ENCODE results near the gene LGR4. TPM values are rescaled to one million over a fixed set of nuclear protein-coding genes. Genes with fewer than 3 reads are reported as not detected.

LGR4 gene
- total RNA-seq, 1 experiment from 2014 or later = 99.2 TPM

DNA sequence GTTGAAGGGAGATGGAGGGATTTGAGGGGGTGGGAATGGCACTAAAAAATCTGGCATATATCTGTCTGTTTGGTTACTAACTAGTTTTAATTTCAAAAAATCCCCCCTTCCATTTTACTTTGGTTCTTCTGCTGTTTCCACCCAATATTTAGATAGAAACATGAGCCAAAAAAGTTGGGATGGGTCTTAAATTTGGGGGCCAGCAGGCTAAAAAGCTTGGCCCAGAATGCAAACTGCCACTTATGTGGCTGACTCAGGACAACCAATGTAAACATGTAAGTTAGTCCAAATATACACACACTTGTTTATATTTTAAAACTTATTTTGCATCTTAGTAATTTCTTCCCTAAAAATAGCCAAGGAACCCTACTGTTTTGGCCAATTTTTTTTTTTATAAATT is 35.7 kb downstream of the LGR4 start:
- no peak overlapping the region for H3K4me2 ChIP-seq (ENCODE audit: insufficient read depth, insufficient read length, low read length)
- Mint-ChIP-seq H3K36me3 (ENCODE audit: insufficient read depth in 1 of 3, low read depth in 3 of 3) (peaks cover 0 to 30% (median 2%) of the 10 kb centered on the region in 3 experiments; a peak in 3 of 7 replicates), H3K4me3 (no peak overlapping the region), H3K27ac (peak overlapping the region in 1 of 3 experiments; percentile 63; a peak in 2 of 7 replicates), H3K9me3 (no peaks in the 10 kb centered on the region), H3K4me1 (peaks cover 62 to 63% of the 10 kb centered on the region in 2 experiments), H3K27me3 (ENCODE audit: low read depth) (no peaks in the 10 kb centered on the region)
- H2BK20ac ChIP-seq (ENCODE audit: low read depth, low read length, poor library complexity, severe bottlenecking) = no peak overlapping the region
- no peaks in the 10 kb centered on the region for H3K27me3 ChIP-seq (ENCODE audit: insufficient read depth, low read length)
- peaks cover 15% of the 10 kb centered on the region; the same call in 1 of the 2 replicates for H3K79me2 ChIP-seq (ENCODE audit: insufficient read depth, low read length)
- H3K56ac ChIP-seq (ENCODE audit: insufficient read length, low read depth, low read length) = no peak overlapping the region
- H3K9me3 ChIP-seq (ENCODE audit: control insufficient read depth, low read depth, low read length) = no peaks in the 10 kb centered on the region
- no peak overlapping the region for H3K23ac ChIP-seq (ENCODE audit: insufficient read length, low read depth, low read length)
- H3K4me1 ChIP-seq (ENCODE audit: insufficient read depth, low read length) = peaks cover 14% of the 10 kb centered on the region
- H2BK120ac ChIP-seq (ENCODE audit: low read depth, low read length, poor library complexity, severe bottlenecking) = no peak overlapping the region
- H2AFZ ChIP-seq (ENCODE audit: low read length) = no peak overlapping the region
- H3K27ac ChIP-seq (ENCODE audit: insufficient read length, low read depth, low read length) = no peak overlapping the region
- H3K14ac ChIP-seq (ENCODE audit: insufficient read depth, low read length) = no peak overlapping the region
- H4K20me1 ChIP-seq (ENCODE audit: control insufficient read depth, insufficient read depth, insufficient read length) = no peaks in the 10 kb centered on the region
- H4K91ac ChIP-seq (ENCODE audit: insufficient read length, low read depth, low read length) = no peak overlapping the region
- H2AK5ac ChIP-seq (ENCODE audit: insufficient read length, low read length) = no peak overlapping the region
- no peak overlapping the region for H4K8ac ChIP-seq (replicated peaks; ENCODE audit: insufficient read length, low read depth, low read length)
- H3K79me1 ChIP-seq (ENCODE audit: insufficient read depth, low read depth, low read length, poor library complexity, severe bottlenecking) = peaks cover 8% of the 10 kb centered on the region
- no peak overlapping the region for H3K18ac ChIP-seq (ENCODE audit: insufficient read length, low read depth, low read length)
- no peak overlapping the region for H2BK15ac ChIP-seq (ENCODE audit: low read depth, low read length)
- H3T11ph ChIP-seq (ENCODE audit: low read length) = no peak overlapping the region
- no peak overlapping the region for H3K9ac ChIP-seq (ENCODE audit: extremely low read depth, insufficient read length, low read length)
- H2BK5ac ChIP-seq (ENCODE audit: insufficient read length, low read length) = no peak overlapping the region
- no peak overlapping the region for H4K5ac ChIP-seq (ENCODE audit: insufficient read length, low read depth, low read length)
- no peak overlapping the region for H3K4ac ChIP-seq (ENCODE audit: low read depth, low read length)
- no peak overlapping the region for H2BK12ac ChIP-seq (ENCODE audit: insufficient read length, low read depth, low read length)
- TF ChIP-seq, protein P1, sequence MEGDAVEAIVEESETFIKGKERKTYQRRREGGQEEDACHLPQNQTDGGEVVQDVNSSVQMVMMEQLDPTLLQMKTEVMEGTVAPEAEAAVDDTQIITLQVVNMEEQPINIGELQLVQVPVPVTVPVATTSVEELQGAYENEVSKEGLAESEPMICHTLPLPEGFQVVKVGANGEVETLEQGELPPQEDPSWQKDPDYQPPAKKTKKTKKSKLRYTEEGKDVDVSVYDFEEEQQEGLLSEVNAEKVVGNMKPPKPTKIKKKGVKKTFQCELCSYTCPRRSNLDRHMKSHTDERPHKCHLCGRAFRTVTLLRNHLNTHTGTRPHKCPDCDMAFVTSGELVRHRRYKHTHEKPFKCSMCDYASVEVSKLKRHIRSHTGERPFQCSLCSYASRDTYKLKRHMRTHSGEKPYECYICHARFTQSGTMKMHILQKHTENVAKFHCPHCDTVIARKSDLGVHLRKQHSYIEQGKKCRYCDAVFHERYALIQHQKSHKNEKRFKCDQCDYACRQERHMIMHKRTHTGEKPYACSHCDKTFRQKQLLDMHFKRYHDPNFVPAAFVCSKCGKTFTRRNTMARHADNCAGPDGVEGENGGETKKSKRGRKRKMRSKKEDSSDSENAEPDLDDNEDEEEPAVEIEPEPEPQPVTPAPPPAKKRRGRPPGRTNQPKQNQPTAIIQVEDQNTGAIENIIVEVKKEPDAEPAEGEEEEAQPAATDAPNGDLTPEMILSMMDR (conservative IDR thresholded peaks at IDR 0.05) = no peak
- no peak for DNase-seq
- H3K23me2 ChIP-seq (ENCODE audit: insufficient read length, low read depth, low read length, poor library complexity, severe bottlenecking) = no peaks in the 10 kb centered on the region

Measured in H9 (cell line).